ENCODE results near the gene CCDC68. TPM values are rescaled to one million over a fixed set of nuclear protein-coding genes. Genes with fewer than 3 reads are reported as not detected.

The CCDC68 gene
- total RNA-seq, 1 donor from 2014 or later = 20.8 TPM

DNA sequence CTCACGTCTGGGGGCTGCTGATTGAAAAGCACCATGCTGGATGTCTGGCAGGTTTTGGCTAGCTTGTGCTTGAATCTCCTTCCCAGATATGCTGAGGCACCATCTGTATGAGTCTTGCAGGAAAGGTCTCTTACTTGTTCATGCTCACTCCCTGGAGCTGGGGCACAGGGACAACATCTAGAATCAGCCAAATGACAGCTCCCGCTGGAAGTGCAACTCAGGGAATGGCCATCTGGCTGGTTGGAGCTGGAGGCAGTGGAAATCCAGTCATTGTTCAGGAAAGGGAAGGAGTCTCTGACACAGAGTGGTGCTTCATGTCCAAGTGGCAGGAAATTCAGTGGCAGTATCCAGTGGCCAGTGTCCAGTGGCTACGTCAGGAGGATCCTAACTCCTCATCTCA, 9.7 kb downstream of the CCDC68 start:
- ATAC-seq = peak; percentile 8

DNA sequence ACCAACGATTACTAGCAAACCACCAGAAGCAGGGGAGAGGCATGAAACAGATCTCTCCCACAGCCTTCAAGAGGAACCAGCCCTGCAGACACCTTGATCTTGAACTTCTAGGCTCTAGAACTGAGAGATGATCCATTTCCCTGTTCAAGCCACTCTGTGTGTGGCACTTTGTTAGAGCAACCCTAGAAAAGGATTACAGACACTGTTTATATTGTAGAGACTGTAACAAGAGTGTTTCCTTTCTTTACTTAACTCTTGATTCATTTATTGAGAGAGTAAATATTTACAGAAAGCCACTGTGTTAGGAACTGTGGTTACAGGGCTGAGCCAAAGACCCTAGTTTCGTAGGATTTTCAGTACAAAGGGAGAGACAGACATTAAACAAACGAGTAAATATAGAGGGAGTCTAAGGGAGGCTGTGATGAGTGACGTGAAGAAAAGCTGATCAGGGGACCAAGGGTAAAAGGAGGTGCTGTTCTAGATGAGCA, 10.9 kb downstream of the CCDC68 start:
- TF ChIP-seq, protein P1, sequence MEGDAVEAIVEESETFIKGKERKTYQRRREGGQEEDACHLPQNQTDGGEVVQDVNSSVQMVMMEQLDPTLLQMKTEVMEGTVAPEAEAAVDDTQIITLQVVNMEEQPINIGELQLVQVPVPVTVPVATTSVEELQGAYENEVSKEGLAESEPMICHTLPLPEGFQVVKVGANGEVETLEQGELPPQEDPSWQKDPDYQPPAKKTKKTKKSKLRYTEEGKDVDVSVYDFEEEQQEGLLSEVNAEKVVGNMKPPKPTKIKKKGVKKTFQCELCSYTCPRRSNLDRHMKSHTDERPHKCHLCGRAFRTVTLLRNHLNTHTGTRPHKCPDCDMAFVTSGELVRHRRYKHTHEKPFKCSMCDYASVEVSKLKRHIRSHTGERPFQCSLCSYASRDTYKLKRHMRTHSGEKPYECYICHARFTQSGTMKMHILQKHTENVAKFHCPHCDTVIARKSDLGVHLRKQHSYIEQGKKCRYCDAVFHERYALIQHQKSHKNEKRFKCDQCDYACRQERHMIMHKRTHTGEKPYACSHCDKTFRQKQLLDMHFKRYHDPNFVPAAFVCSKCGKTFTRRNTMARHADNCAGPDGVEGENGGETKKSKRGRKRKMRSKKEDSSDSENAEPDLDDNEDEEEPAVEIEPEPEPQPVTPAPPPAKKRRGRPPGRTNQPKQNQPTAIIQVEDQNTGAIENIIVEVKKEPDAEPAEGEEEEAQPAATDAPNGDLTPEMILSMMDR (IDR thresholded peaks at IDR 0.05) = no peak
- Histone ChIP-seq H3K27ac (peak overlapping the region; percentile 17), H3K9me3 (no peaks in the 10 kb centered on the region), H3K36me3 (no peaks in the 10 kb centered on the region), H3K4me3 (no peak overlapping the region), H3K4me1 (peaks cover 37% of the 10 kb centered on the region), H3K27me3 (no peaks in the 10 kb centered on the region)
- peak; percentile 63 for ATAC-seq
- DNase-seq = no peak
- intact Hi-C loops (cut with DNase I) = no loop called here

More for the DNA sequence above, 9.7 kb downstream of the CCDC68 start:
- Histone ChIP-seq H3K4me3 (no peak overlapping the region), H3K4me1 (peaks cover 37% of the 10 kb centered on the region), H3K27ac (no peak overlapping the region), H3K27me3 (no peaks in the 10 kb centered on the region), H3K9me3 (no peaks in the 10 kb centered on the region), H3K36me3 (no peaks in the 10 kb centered on the region)
- intact Hi-C loops (cut with DNase I) = no loop called here
- TF ChIP-seq, protein P1 (IDR thresholded peaks at IDR 0.05) = no peak
- DNase-seq = no peak

DNA sequence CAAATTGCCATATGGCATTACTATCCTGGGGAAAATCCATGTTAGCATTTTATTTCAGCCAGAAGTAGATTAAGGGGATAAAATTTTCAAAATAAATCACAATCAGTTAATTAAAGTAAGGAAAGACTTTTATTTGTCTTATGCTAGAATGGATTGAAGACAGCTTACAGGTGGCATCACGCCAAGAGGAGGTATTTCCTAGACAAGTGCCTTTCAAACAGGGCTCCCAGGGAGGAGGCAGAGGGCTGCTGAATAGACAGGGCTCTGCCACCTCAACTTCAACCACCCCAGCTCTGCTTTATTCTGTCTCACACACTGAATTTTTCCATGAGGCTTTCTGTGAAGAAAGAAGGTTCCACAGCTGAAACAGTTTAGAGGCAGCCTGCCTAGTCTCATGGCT, 12.2 kb downstream of the CCDC68 start:
- Histone ChIP-seq H3K27ac (peak overlapping the region; percentile 77), H3K4me3 (no peak overlapping the region), H3K4me1 (peaks cover 37% of the 10 kb centered on the region), H3K9me3 (no peaks in the 10 kb centered on the region), H3K36me3 (no peaks in the 10 kb centered on the region), H3K27me3 (no peaks in the 10 kb centered on the region)
- DNase-seq (no peak), ATAC-seq (peak; percentile 11)
- intact Hi-C loops (cut with DNase I) = no loop called here
- TF ChIP-seq, protein P1 (IDR thresholded peaks at IDR 0.05) = no peak

DNA sequence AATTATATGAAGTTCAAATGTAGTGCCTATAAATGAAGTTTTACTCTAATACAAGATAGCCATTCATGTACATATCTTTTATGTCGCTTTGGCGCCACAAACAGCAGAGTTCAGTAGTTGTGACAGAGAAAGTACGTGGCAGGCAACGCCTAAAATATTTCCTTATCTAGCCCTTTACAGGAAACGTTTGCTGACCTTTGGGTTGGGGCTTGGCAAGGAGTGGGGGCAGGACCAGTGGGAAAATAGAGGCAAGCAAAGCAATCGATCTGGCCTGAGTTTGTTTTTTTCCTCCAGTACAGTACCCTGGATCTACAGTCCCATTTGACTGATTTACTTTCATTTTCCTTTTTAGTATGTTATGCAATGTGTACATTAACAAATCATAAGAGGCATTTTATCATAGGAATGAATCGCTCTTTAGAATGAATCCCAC, 13.1 kb downstream of the CCDC68 start:
- H3K36me3 ChIP-seq = no peaks in the 10 kb centered on the region
- H3K27me3 ChIP-seq = no peaks in the 10 kb centered on the region
- no peak for DNase-seq
- intact Hi-C loops (cut with DNase I) = no loop called here
- H3K27ac ChIP-seq = peak overlapping the region; percentile 77
- H3K9me3 ChIP-seq = no peaks in the 10 kb centered on the region
- H3K4me1 ChIP-seq = peaks cover 37% of the 10 kb centered on the region
- ATAC-seq = peak; percentile 64
- peak overlapping the region; percentile 53 for H3K4me3 ChIP-seq
- TF ChIP-seq, protein P1 (IDR thresholded peaks at IDR 0.05) = no peak

DNA sequence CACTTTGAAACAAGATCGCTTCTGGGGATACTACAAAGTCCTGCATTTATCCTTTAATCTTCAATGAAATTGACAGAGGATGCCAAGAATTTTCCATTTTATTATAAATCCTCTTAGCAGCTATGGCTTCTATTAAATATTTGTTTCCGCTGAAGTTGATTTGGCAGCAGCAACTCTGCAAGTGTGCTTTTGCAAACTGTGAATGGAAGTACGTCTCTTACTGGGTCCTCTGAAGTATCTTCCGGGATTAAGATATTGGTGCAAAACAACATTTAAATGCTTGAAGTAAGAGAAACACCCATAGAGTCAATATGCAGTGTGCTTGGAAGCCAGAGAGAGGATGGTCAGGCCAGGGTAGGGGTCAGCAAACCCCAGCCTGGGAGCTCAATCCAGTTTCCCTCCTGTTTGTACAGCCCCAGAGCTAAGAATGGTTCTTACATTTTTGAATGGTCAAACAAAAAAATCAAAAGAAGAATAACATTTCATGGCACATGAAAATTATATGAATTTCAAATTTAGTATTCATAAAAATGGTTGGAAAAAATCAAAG, 13.6 kb downstream of the CCDC68 start:
- Histone ChIP-seq H3K4me1 (peaks cover 37% of the 10 kb centered on the region), H3K9me3 (no peaks in the 10 kb centered on the region), H3K27me3 (no peaks in the 10 kb centered on the region), H3K27ac (peak overlapping the region; percentile 77), H3K4me3 (peak overlapping the region; percentile 53), H3K36me3 (no peaks in the 10 kb centered on the region)
- intact Hi-C loops (cut with DNase I) = no loop called here
- DNase-seq (no peak), ATAC-seq (peak; percentile 5)
- TF ChIP-seq, protein P1 (IDR thresholded peaks at IDR 0.05) = no peak

Measured in upper lobe of right lung (tissue), 1 donor.